A204.1 (cell line): ENCODE measurements around the gene WASHC2A.
"Not testable (repeated sequence)": the region's sequence is repeated elsewhere in the genome, so short reads cannot be mapped to it uniquely, and the experiment has no call there.

Experiments used
- FAIRE-seq: peaks from 2 replicates; lab custom pipeline; 2012; peaks lifted over from hg19 to GRCh38; lab: Jason Lieb, UNC

Gene WASHC2A

GRCh38 chr10:50067546-50068351, at the start of gene WASHC2A:
Gene WASHC2A (plus strand): TSS chr10:50067954. CDS start chr10:50068006, 52 bp downstream.
- not testable (repeated sequence) for FAIRE-seq

DNA sequence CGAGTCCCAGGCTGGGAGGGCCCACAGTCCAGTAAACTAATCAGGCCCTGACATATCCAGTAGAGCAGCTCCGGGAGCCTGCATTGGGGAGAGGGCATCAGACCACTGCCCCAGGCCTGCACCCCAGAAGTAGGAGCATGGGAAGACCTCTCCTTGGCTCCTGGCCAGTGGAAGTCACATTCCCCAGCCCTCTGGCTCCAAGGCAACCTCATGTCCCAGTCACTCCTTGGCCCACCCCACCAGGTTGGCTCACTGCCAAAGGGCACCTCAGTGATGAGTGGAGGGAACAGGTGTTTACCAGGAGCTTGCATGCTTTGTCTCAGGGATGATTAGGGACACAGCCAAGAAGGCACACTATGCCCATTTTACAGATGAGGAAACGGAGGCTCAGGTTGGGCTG, 48.5 kb upstream of the WASHC2A start:
- not testable (repeated sequence) for FAIRE-seq

- FAIRE-seq, result not testable (repeated sequence)
Measured at GRCh38 chr10:50020451-50021024, 47.2 kb upstream of the WASHC2A start.

DNA sequence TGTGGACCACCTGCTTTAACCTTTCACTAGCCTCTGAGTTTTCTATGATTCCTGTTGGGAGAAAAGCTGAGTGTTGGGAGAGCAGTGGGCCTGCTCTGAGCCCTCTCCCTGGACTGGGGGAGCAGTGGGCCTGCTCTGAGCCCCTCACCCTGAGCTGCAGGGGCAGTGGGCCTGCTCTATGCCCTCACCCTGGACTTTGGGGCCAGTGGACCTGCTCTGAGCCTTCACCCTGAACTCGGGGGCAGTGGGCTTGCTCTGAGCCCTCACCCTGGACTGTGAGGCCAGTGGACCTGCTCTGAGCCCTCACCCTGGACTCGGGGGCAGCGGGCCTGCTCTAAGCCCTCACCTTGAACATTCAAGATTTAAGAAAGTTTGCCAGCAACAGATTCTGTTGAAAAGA, 46.1 kb upstream of the WASHC2A start:
- FAIRE-seq, result no peak

DNA sequence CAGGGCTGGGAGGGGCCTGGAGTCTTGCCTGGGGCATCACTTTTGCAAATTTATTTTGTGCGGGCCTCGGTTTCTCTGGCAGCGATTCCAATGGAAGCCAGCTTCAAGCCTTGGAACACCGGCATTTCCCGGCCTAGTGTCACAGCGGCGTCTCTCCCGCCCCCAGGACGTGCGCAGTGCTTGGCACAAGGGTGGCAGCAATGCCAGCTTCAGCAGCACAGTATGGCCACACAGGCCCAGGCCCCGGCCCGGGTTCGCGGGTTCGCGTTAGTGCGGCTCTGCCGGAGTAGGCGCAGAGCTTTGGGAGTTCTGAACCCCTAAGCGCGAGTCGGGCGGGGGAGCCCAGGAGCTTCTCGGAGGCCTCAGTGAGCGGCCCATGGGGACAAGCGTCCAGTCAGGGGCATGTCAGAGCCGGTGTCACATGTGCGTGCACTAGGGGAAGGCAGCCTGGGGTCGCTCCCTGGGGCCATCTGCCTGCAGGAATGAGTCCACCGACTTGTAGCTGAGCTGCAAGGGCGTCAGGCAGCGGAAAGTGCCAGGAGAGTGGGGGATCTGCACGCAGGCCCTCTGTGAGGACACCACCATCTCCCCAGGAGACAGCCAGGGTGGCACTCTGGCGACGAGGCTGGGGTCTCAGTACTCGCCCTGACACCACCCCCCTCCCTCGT, 42.9 kb upstream of the WASHC2A start:
- not testable (repeated sequence) for FAIRE-seq

DNA sequence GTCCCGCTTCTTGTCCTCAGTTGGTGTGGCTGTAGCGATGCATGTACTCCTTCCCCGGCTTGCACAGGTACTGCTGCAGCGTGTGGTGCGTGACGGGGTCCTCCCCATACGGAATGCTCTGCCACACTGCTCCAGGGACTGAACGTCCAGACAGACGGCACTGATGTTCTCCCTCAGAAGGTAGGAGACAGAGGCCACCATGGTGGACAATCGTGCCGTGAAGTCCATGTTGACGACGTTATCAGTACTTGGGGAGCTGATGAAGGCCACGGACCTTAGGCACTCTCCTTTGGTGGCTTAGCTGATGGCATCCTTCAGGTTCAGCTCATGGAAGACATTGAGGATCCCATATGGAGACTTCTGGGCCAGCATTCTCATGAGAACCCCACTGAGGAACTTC, 42.1 kb upstream of the WASHC2A start:
- no peak for FAIRE-seq

- no peak for FAIRE-seq
Measured at GRCh38 chr10:50027195-50027594, 40.6 kb upstream of the WASHC2A start.

DNA sequence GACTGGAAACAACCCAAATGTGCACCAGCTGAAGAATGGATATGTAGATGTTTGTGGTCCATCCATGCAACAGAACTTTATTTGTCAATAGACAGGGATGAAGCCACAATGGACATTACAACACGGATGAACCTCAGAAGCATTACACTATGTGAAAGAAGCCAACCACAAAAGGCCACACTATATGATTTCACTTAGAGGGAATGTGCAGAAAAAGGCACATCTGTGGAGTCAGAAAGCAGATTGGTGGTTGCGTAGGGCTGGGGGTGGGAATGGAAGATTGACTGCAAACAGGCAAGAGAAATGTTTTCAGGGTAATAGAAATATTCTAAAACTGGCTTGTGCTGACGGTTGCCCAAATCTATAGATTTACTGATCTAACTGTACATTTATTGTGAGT, 34.3 kb upstream of the WASHC2A start:
- no peak for FAIRE-seq

DNA sequence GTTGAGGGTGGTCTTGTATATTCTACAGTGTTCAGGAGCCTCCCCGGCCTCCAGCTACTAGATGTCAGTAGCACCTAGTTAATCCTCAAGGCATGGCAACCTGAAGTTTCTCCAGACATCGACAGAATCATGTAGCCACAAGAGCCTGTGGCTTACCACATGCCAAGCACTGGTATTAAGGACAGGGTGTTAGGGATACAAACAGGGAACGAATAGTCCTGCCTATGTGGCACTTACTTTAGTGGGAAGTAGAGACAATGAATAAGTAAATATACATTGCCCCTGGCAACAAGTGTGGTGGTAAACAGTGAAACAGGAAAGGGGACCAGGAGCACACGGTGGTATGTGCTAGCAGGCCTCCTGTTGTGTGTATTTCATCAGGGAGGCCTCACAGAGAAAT, 32.4 kb upstream of the WASHC2A start:
- not testable (repeated sequence) for FAIRE-seq

DNA sequence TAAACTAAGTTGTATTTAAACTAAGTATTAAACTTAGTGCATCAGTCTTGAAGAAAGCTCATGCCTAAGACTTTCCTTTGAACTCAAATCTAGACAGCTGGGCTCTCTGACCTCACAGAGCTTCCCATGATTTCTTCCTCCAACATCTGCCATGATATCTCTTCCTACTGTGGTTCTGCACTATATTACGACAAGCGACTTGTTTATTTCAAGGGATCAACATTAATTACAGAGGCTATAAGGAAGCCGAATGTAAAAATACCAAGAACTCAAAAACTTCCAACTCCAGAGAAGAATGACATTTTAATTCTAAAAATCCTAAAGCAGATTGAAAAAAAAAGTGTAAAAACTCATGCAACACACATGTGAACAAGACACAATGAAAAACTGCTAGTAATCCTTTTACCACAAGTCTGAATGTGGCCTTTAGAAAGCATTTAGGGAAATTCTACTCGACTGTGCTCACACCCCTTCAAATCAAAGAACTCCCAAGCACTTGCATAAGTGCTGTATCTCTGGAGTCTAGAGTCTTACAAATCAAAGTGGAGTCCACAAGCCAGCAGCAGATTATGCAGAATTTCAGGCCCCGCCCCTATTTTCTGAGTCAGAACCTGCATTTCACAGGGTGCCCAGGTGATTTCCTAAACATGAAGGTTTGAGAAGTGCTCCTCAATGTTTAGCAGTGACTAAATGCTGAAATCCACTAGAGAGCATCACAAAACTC, 22.7 kb upstream of the WASHC2A start:
- no peak for FAIRE-seq

DNA sequence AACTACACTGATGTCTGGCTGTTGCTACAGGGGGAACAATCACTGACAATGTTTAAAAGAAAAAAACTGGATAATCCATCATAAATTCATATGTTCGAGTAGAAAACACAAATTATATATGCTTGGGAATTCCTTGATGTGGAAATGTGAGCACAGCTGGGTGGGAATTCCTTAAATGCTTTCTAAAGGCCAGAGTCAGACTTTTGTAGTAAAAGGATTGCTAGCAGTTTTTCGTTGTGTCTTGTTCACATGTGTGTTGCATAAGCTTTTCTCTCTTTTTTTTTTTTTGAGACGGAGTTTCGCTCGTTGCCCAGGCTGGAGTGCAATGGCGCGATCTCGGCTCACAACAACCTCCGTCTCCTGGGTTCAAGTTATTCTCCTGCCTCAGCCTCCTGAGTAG, 21.3 kb upstream of the WASHC2A start:
- not testable (repeated sequence) for FAIRE-seq

DNA sequence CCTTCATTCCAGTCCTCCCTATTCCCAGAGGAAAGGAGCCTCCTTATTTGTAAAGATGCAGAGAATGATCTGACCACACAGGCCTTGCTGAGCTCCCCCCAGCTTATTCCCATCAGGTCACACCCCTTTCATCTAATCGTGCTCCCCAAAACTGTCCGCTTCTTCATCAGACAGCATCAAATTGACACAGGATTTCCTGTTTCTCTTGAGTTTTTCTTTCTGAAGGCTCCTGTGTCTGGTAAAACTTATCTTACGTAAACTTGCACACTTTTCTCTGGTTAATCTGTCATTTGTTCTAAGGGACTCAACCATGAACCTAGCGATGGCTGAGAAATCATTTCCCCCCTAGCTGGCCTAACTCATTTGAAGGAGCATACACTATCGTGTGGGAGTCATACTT, 20.2 kb upstream of the WASHC2A start:
- FAIRE-seq, result not testable (repeated sequence)

- not testable (repeated sequence) for FAIRE-seq
Measured at GRCh38 chr10:50051995-50052660, 15.6 kb upstream of the WASHC2A start.

GRCh38 chr10:50052778-50053376, 14.9 kb upstream of the WASHC2A start:
- not testable (repeated sequence) for FAIRE-seq

DNA sequence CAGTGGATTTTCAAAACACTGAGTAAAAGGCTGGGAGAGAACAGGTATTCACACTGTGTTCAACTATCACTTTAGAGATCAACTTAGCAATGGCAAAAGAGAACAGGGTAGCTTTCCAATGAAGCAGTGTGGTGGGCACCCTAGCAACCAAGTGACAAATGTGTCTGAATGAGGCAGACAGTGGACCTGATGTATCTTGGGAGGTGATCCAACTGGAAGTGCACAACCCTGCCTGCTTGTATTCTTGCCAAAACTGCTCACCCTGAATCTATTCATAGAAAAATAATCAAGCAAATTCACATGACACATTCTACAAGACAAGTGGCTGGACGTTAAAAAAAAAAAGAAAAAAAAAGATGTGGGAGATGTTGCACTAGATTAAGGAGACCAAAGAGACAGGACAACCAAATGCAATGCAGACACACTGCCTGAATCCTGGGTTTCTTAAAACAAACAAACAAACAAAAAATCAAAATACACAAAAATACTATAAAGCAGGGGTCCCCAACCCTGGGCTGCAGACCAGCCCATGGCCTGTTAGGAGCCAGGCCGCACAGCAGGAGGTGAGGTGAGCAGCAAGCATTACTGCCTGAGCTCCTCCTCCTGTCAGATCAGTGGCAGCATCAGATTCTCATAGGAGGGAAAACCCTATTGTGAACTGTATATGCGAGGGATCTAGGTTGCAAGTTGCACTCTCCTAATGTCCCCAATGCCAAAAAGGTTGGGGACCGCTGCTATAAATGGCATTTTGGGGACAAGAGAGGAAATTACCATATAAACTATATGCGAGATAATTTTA, 12.1 kb upstream of the WASHC2A start:
- not testable (repeated sequence) for FAIRE-seq

DNA sequence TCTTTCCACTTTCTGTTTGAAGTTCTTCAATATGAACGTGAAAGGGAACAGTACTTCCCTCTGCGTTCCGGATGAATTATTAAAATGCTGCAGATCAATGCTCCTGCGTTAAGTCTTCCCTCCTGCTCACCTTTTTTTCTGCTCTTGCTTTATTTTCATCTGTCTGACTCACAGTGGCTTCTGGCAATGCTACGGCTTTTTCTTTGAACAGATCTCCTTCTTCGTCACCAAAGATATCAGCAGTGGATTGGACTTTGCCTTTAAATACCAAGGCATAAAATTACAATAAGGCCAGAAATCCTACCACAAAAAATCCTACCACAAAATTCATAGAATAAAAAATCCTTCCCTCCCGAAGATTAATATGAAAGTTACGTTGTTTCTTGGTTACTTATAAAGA, 11.1 kb upstream of the WASHC2A start:
- not testable (repeated sequence) for FAIRE-seq

DNA sequence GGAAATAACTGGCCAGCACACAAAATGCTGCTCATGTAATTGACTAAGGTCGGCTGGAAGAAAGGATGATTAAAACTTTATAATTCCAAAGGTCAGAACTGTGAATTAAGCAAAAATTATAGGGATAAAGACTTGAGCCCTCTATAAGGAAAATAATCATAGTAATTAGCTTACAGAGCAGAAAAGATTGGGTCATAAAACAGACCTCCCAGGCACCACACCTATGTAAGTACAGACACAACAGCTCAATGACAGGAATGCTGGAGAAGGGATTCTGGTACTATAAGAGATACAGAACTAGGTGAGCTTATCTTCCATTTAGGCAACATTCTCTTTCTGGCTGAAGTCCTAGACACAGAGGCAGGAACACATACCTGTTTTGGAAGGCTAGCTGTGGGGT, 9.0 kb upstream of the WASHC2A start:
- FAIRE-seq, result not testable (repeated sequence)

DNA sequence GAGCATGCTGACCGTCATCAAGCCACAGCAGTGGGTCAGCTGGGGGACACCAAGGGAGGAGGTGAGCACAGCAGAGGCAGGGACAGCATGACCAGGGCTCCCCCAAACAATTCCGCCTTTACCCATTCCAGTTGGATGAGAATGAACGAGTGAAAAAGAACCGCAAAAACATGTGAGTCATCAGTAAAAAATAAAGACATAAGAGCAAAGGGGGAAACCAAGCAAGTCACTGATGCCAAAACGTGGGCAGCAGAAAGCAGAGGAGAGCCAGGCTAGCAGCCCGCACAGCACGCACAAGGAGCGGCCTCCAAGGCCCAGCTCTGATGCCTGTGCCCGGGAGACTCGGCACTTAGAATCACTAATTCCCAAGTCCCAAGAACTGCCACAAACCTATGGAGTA, 7.8 kb upstream of the WASHC2A start:
- FAIRE-seq, result not testable (repeated sequence)

DNA sequence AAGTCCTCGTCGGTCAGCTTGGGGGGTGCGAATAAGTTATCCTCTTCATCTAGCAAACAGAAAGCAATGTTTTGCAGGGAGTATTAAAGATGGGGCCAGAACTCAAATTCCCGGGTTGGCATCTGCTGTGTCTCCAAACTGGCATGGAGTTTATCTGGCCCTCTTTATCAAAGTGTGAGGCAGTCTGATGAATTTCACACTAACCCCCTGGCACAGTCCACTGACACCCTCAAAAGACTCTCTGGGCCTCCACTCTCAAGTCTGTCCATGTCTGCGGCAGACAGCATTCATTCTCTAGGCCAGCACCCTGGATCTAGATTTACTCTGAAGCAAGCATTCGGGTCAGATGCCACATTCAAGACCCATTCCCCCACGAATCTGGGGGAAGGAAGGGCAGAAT, 6.2 kb upstream of the WASHC2A start:
- FAIRE-seq, result not testable (repeated sequence)

DNA sequence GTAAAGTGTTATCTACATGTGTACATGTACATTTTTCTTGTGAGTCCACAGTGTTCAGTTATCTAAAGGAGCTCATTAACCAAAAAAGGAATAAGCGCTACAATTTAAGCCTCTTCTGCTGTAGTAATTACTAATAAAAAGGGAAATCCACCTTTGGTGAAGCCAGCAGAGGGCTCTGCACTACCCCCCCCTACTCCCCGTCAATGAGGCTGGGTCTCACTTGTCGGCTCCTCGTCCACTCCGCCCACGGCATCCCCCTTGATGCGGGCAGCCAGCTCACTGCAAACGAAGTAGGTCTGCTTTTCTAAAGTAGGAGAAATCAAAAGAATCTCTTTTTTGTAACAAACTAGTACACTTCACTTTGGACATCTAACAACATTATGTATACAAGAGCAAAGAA, 4.7 kb upstream of the WASHC2A start:
- no peak for FAIRE-seq

DNA sequence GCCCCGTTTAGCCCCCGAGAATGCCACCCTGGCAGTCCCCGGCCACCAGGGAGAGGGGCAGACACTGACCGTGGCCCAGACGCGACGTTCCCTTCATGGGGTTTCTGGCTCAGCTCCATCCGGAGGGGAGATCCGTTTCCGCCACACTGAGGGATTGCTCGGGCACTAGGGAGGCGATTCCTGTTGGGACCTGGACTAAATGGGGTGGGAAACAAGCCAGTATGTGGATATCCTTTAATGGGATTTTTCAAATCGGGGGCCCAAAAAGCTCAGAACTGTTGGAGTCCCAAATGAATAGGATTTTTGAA, 552 bp downstream of the WASHC2A start:
- not testable (repeated sequence) for FAIRE-seq
